SHP77 treated with DMSO at 0.1 percent for 48 hours (cell line): Measurements from ENCODE around the gene AMIGO2.

Experiments used
- DNase-seq: peaks from one replicate; lab custom pipeline; 2025; lab: John Stamatoyannopoulos, UW

The AMIGO2 gene

GRCh38 chr12:47033789-47034555 lies 45.8 kb downstream of the AMIGO2 start:
- DNase-seq: no peak

GRCh38 chr12:47033081-47033480 lies 46.7 kb downstream of the AMIGO2 start:
- peak; percentile 34 for DNase-seq

- DNase-seq: peak; percentile 34
These were observed 47.1 kb downstream of the AMIGO2 start for GRCh38 chr12:47032644-47033043.

- no peak for DNase-seq
These were observed 49.9 kb downstream of the AMIGO2 start for GRCh38 chr12:47029903-47030302.

- no peak for DNase-seq
These were observed 50.6 kb downstream of the AMIGO2 start for GRCh38 chr12:47028981-47029708.

- DNase-seq: no peak
These were observed 51.6 kb downstream of the AMIGO2 start for GRCh38 chr12:47028186-47028585.
